Activated CD4-positive, alpha-beta memory T cell treated with anti-CD3 and anti-CD28 coated beads, Interleukin-2, amount 10 ng/mL, durations not matched to agents 7 days and 5 days (primary cell): ENCODE measurements around the gene PLB1. TPM values are rescaled to one million over a fixed set of nuclear protein-coding genes. Genes with fewer than 3 reads are reported as not detected.

ENCODE experiments used
- CTCF ChIA-PET: fragments of 350-600 bp; sonication (Branson Sonifier 250); formaldehyde crosslinking; loops from one replicate; lab custom pipeline; 2021; ENCODE audit warnings: antibody characterized with exemption, inconsistent platforms; lab: Charles Lee
- POLR2A ChIA-PET: fragments of 350-600 bp; sonication (Branson Sonifier 250); formaldehyde crosslinking; loops from one replicate; lab custom pipeline; 2021; ENCODE audit warnings: antibody characterized with exemption; lab: Charles Lee
- DNase-seq: peaks from one replicate; pipeline ENCODE4 v3.0.0-alpha.2; 2020
- H3K27ac Mint-ChIP-seq: one replicate; pipeline ENCODE4 v1.8.0; 2021; ENCODE audit warnings: mild to moderate bottlenecking, mixed read lengths
- H3K27me3 Mint-ChIP-seq: one replicate; pipeline ENCODE4 v1.8.0; 2021; ENCODE audit warnings: mixed read lengths
- H3K36me3 Mint-ChIP-seq: one replicate; pipeline ENCODE4 v1.8.0; 2021; ENCODE audit warnings: low read depth, mixed read lengths
- H3K4me1 Mint-ChIP-seq: one replicate; pipeline ENCODE4 v1.8.0; 2021; ENCODE audit warnings: mixed read lengths
- H3K4me3 Mint-ChIP-seq: one replicate; pipeline ENCODE4 v1.8.0; 2021; ENCODE audit warnings: mild to moderate bottlenecking, mixed read lengths
- H3K9me3 Mint-ChIP-seq: one replicate; pipeline ENCODE4 v1.8.0; 2021; ENCODE audit warnings: mixed read lengths
- total RNA-seq, 2 experiments: library from RNA; stranded (reverse); gene quantifications; one replicate each; pipeline ENCODE4 v1.2.3, GENCODE V29; 2021

Gene PLB1
- total RNA-seq, 2 experiments from 2014 or later = 1.1 to 1.2 TPM

DNA sequence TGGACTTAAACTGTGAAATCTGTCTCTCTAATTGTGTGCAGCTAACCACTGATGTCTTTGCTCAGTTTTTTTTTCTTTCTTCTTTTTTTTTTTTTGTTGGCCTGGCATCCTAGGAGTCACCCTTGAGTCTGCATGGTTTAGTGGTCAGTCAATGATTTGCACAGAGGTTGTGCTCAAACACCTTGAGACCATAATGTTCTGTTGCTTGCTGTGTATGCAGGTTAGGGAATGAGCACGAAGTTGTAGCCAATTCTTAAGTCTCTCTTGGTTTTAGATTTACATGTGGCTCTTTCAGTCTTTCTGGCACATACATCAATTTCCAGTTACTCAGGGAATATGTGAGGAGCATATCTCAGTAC is 16.7 kb downstream of the PLB1 start:
- ChIA-PET POLR2A (no interaction called here), CTCF (no interaction called here)
- no peak for DNase-seq
- no peak overlapping the region for H3K27ac Mint-ChIP-seq
- no peak overlapping the region for H3K4me3 Mint-ChIP-seq
- peaks cover 50% of the 10 kb centered on the region for H3K27me3 Mint-ChIP-seq
- H3K9me3 Mint-ChIP-seq = peaks cover 18% of the 10 kb centered on the region
- peaks cover 23% of the 10 kb centered on the region for H3K4me1 Mint-ChIP-seq
- peaks cover 19% of the 10 kb centered on the region for H3K36me3 Mint-ChIP-seq

DNA sequence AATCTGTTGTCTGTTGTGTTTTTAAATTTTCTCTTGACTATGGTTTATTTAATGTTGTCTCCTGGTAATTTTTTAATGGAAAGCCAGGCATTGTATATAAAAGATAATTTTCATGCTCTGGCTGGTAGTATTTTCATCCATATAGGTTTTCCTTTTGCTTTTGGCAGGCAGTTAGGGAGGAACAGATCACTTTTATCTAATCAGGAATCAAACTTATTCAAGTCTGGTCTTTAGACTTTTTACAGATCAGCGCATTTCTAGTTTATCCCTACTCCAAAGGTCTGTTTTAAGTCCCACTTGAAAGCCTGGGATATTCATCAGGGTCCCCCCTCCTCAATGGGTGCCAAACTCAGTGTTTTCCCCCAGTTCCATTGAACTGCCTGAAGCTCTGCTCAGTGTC is 17.2 kb downstream of the PLB1 start:
- Mint-ChIP-seq H3K4me1 (peaks cover 19% of the 10 kb centered on the region), H3K36me3 (peaks cover 19% of the 10 kb centered on the region), H3K9me3 (peaks cover 18% of the 10 kb centered on the region), H3K27ac (no peak overlapping the region), H3K4me3 (no peak overlapping the region), H3K27me3 (peaks cover 54% of the 10 kb centered on the region)
- POLR2A ChIA-PET = no interaction called here
- DNase-seq = no peak
- CTCF ChIA-PET = no interaction called here

- CTCF ChIA-PET = no interaction called here
- H3K36me3 Mint-ChIP-seq = peaks cover 19% of the 10 kb centered on the region
- POLR2A ChIA-PET = no interaction called here
- no peak overlapping the region for H3K27ac Mint-ChIP-seq
- DNase-seq = no peak
- no peak overlapping the region for H3K4me3 Mint-ChIP-seq
- peaks cover 64% of the 10 kb centered on the region for H3K27me3 Mint-ChIP-seq
- H3K9me3 Mint-ChIP-seq = peaks cover 18% of the 10 kb centered on the region
- H3K4me1 Mint-ChIP-seq = peaks cover 5% of the 10 kb centered on the region
Observed at GRCh38 chr2:28515176-28515751, 19.4 kb downstream of the PLB1 start.

- H3K27ac Mint-ChIP-seq = no peak overlapping the region
- CTCF ChIA-PET = no interaction called here
- peaks cover 18% of the 10 kb centered on the region for H3K36me3 Mint-ChIP-seq
- no peak for DNase-seq
- peaks cover 18% of the 10 kb centered on the region for H3K9me3 Mint-ChIP-seq
- no peak overlapping the region for H3K4me3 Mint-ChIP-seq
- POLR2A ChIA-PET = interaction anchor here (0.6 kb wide), 1 partner anchor 15 kb away, joined by 3 read pairs; no protein-coding TSS in a partner anchor
- peaks cover 5% of the 10 kb centered on the region for H3K4me1 Mint-ChIP-seq
- H3K27me3 Mint-ChIP-seq = peaks cover 67% of the 10 kb centered on the region
Observed at GRCh38 chr2:28516430-28516829, 20.6 kb downstream of the PLB1 start.

GRCh38 chr2:28516950-28517349 is 21.1 kb downstream of the PLB1 start:
- CTCF ChIA-PET = no interaction called here
- H3K4me3 Mint-ChIP-seq = no peak overlapping the region
- peaks cover 2% of the 10 kb centered on the region for H3K4me1 Mint-ChIP-seq
- H3K27ac Mint-ChIP-seq = no peak overlapping the region
- DNase-seq = no peak
- peaks cover 15% of the 10 kb centered on the region for H3K36me3 Mint-ChIP-seq
- H3K27me3 Mint-ChIP-seq = peaks cover 70% of the 10 kb centered on the region
- POLR2A ChIA-PET = no interaction called here
- H3K9me3 Mint-ChIP-seq = peaks cover 15% of the 10 kb centered on the region

DNA sequence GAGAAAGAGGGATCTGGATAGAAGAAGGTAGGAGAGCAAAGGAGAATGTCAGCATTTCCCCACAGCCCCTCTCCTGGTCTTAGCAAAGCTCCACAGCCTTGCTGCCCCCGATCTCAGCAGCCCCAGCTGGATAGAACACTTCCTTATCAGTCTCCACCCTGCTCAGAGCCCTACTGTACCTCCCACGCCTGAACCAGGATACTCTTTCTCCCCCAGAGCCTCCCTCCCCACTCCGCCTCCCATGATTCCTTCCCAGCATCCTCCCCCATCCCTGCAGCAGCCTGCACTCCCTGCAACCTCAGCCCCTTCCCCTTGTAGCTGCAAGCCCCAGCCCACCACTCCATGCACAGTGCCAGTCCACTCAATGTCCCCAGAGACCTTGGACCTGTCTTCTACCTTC is 25.8 kb downstream of the PLB1 start:
- Mint-ChIP-seq H3K4me1 (peaks cover 4% of the 10 kb centered on the region), H3K27me3 (peaks cover 65% of the 10 kb centered on the region), H3K36me3 (no peaks in the 10 kb centered on the region), H3K9me3 (no peaks in the 10 kb centered on the region), H3K27ac (no peak overlapping the region), H3K4me3 (no peak overlapping the region)
- ChIA-PET POLR2A (no interaction called here), CTCF (no interaction called here)
- no peak for DNase-seq

- Mint-ChIP-seq H3K9me3 (no peaks in the 10 kb centered on the region), H3K36me3 (no peaks in the 10 kb centered on the region), H3K27me3 (peaks cover 60% of the 10 kb centered on the region), H3K4me3 (no peak overlapping the region), H3K27ac (no peak overlapping the region), H3K4me1 (peaks cover 4% of the 10 kb centered on the region)
- ChIA-PET POLR2A (no interaction called here), CTCF (no interaction called here)
- DNase-seq = no peak
Observed at GRCh38 chr2:28522481-28522880, 26.6 kb downstream of the PLB1 start.

GRCh38 chr2:28523902-28524301 is 28.0 kb downstream of the PLB1 start:
- no peaks in the 10 kb centered on the region for H3K36me3 Mint-ChIP-seq
- peaks cover 4% of the 10 kb centered on the region for H3K4me1 Mint-ChIP-seq
- DNase-seq = no peak
- no peaks in the 10 kb centered on the region for H3K9me3 Mint-ChIP-seq
- POLR2A ChIA-PET = interaction anchor here (1.3 kb wide), 1 partner anchor 16 kb away, joined by 4 read pairs; no protein-coding TSS in a partner anchor
- peaks cover 49% of the 10 kb centered on the region for H3K27me3 Mint-ChIP-seq
- H3K4me3 Mint-ChIP-seq = no peak overlapping the region
- CTCF ChIA-PET = no interaction called here
- no peak overlapping the region for H3K27ac Mint-ChIP-seq

DNA sequence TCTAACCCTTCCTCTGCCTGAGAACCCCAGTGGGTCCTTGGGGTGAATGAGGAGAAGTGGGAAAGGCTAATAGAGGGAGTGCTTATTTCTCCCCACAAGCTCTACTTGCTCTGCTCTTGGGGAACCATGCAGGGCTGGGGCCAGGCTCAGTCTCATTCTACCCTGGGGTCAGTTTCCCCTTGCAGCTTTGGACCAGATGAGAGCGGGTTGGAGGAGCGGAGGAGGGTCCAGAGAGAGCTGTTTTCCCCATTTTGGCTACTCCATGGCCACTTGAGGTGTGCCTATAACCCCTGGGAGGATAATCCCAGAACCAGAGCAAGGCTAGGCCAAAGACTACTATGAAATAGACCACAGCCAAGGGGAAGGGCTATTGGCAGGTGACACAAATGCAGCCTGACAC is 29.6 kb downstream of the PLB1 start:
- CTCF ChIA-PET = no interaction called here
- Mint-ChIP-seq H3K4me3 (no peak overlapping the region), H3K9me3 (no peaks in the 10 kb centered on the region), H3K27me3 (peaks cover 43% of the 10 kb centered on the region), H3K4me1 (peaks cover 4% of the 10 kb centered on the region), H3K36me3 (no peaks in the 10 kb centered on the region), H3K27ac (no peak overlapping the region)
- DNase-seq = no peak
- POLR2A ChIA-PET = interaction anchor here (1.3 kb wide), 1 partner anchor 17 kb away, joined by 4 read pairs; no protein-coding TSS in a partner anchor

- no peak for DNase-seq
- CTCF ChIA-PET = no interaction called here
- Mint-ChIP-seq H3K9me3 (no peaks in the 10 kb centered on the region), H3K4me3 (no peak overlapping the region), H3K36me3 (no peaks in the 10 kb centered on the region), H3K4me1 (peaks cover 4% of the 10 kb centered on the region), H3K27me3 (peaks cover 36% of the 10 kb centered on the region), H3K27ac (no peak overlapping the region)
- POLR2A ChIA-PET = interaction anchor here (1.1 to 1.3 kb wide), 2 partner anchors 10 to 18 kb away, joined by 3 to 4 read pairs; no protein-coding TSS in a partner anchor
Observed at GRCh38 chr2:28526527-28527132, 30.8 kb downstream of the PLB1 start.

DNA sequence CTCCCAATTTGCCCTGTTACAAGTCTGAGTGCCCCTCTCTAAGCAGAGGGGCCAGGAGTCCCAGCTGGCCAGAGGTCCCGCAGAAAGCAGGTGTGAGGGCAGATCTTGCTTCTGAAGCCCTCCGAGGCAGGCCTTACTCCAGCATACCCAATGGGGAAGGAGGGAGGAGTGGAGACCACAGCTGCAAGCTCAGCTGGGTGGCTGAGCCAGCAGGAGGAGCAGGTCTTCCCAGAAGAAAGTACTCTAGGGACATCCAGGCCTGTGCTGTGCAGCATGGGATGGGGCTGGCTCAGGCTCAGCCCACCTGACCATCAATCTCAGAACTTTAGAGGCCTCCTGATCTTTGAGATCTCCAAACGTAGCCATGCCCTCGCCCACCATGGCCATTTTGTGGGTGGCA is 31.3 kb downstream of the PLB1 start:
- H3K4me1 Mint-ChIP-seq = peaks cover 9% of the 10 kb centered on the region
- CTCF ChIA-PET = no interaction called here
- POLR2A ChIA-PET = interaction anchor here (1.1 kb wide), 1 partner anchor 9 kb away, joined by 3 read pairs; no protein-coding TSS in a partner anchor
- no peak for DNase-seq
- no peak overlapping the region for H3K4me3 Mint-ChIP-seq
- no peaks in the 10 kb centered on the region for H3K36me3 Mint-ChIP-seq
- H3K9me3 Mint-ChIP-seq = no peaks in the 10 kb centered on the region
- peaks cover 34% of the 10 kb centered on the region for H3K27me3 Mint-ChIP-seq
- H3K27ac Mint-ChIP-seq = no peak overlapping the region

DNA sequence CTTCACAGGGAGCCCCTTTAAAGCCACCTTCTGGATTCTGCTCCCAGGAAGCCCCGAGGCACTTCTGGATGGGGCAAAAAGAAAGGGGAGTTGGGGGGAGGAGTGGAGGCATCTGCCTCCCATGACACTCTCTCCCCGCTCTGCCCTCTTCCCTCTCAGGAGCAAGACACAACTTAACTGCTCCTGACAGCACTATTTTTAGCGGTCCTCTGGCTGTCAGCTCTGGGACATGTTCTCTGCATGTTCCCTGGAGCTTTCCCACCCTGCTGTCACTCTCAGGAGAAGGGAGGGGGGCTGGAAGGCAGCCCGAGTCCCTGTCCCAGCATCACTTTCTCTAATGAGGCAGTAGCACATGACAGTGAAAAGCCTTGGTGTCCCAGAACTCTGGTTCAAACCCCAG is 32.3 kb downstream of the PLB1 start:
- Mint-ChIP-seq H3K9me3 (no peaks in the 10 kb centered on the region), H3K4me1 (peaks cover 19% of the 10 kb centered on the region), H3K27ac (no peak overlapping the region), H3K4me3 (no peak overlapping the region), H3K27me3 (peaks cover 30% of the 10 kb centered on the region), H3K36me3 (no peaks in the 10 kb centered on the region)
- ChIA-PET POLR2A (no interaction called here), CTCF (no interaction called here)
- no peak for DNase-seq

DNA sequence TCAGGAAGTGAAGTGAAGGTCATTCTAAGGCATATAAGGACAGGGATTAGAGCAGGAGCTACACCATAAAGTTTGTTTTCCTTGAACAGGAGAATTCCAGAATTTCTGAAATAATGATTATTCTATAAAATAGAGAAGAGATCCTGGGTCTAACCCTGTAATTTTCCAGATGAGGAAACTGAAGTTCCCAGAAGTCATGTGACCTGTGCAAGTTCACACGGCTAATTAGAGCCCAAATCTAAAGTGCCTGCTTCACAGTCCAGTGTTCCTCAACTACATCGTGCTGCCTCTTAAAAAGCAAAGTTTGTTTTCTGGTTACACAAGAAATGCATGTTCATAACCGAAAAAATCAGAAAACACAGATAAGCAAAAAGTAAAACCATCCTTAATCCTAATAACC is 34.9 kb downstream of the PLB1 start:
- ChIA-PET POLR2A (no interaction called here), CTCF (no interaction called here)
- H3K4me3 Mint-ChIP-seq = no peak overlapping the region
- no peak overlapping the region for H3K27ac Mint-ChIP-seq
- peaks cover 22% of the 10 kb centered on the region for H3K4me1 Mint-ChIP-seq
- H3K27me3 Mint-ChIP-seq = peaks cover 21% of the 10 kb centered on the region
- no peaks in the 10 kb centered on the region for H3K9me3 Mint-ChIP-seq
- DNase-seq = no peak
- H3K36me3 Mint-ChIP-seq = peaks cover 7% of the 10 kb centered on the region

DNA sequence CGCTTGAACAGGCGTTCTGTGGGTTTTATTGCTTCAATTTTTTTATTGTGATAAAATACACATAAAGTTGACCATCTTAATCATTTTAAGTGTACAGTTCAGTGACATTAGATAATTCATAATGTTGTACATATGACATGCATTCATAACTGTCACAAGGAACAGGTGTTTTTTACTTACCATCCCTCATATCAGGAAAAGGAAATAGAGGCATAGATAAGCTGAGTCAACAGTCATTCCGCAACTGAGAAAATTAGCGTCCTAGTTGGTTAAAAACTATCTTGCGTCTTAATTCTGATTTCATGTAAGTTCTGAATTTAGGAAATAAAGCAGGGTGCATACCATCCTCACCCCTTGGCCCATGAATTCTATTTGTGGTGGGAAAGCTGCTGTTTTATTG is 36.5 kb downstream of the PLB1 start:
- ChIA-PET CTCF (no interaction called here), POLR2A (interaction anchor here (1.3 to 1.4 kb wide), 2 partner anchors 10 to 13 kb away, joined by 5 read pairs; no protein-coding TSS in a partner anchor)
- Mint-ChIP-seq H3K9me3 (no peaks in the 10 kb centered on the region), H3K27ac (peak overlapping the region; percentile 42), H3K4me3 (no peak overlapping the region), H3K27me3 (peaks cover 16% of the 10 kb centered on the region), H3K4me1 (peaks cover 22% of the 10 kb centered on the region), H3K36me3 (peaks cover 7% of the 10 kb centered on the region)
- no peak for DNase-seq
